HTR-8/SVneo (cell line): Measurements from ENCODE around the gene LYL1.

Source experiments
- DNase-seq: peaks from one replicate; pipeline ENCODE4 v3.0.0; 2011; ENCODE audit warnings: low spot score, mixed read lengths; ENCODE audit not compliant: insufficient read length
- FAIRE-seq: peaks from 2 replicates; lab custom pipeline; 2011; peaks lifted over from hg19 to GRCh38; lab: Jason Lieb, UNC

Gene LYL1

DNA sequence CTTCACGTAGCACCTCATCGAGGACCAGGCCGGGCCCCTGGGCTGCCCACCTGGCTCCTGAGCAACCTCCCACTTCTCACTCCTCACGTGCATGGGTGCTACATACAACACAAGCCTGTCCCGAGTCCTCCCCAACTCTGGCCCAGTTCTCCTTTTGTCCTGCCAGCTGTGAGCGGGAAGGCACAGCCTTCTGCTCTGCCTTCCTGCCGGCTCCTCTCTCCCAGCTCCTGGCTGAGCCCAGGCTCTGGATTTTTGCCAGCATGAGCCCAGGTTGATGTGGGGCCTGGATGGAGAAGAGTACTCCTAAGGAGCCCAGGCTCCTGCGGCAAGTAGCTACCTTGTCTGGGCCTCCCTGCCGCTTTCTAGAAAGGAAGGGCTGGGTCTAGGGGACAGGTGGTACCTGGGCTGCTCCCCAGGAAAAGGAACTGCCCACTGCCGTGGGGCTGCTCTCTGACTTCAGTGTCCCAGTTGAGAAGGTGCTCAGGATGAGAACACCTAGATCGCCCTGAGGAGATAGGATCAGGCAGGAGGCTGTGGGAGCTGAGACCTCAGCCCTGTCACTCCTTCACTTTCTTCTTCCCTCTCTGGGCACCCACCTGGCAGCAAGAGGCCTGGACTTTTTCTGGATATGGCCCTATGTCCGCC is 23.6 kb downstream of the LYL1 start:
- FAIRE-seq (no peak), DNase-seq (no peak)

DNA sequence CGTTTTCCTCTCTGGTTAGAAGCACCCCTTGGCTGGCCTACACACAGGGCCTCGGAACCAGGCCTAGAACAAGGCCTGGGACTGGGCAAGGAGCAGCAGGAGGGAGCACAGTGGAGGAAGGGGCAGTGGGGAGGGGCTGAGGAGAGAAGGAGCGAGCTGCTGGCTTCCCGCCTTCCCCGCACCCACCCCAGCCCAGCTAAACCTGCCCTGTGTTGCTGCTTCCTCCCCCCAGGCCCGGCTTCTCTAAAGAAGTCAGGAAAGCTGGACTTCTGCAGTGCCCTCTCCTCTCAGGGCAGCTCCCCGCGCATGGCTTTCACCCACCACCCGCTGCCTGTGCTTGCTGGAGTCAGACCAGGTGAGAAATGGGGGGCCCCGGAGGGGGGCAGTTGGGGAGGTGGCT is 24.3 kb downstream of the LYL1 start:
- DNase-seq (no peak), FAIRE-seq (no peak)

DNA sequence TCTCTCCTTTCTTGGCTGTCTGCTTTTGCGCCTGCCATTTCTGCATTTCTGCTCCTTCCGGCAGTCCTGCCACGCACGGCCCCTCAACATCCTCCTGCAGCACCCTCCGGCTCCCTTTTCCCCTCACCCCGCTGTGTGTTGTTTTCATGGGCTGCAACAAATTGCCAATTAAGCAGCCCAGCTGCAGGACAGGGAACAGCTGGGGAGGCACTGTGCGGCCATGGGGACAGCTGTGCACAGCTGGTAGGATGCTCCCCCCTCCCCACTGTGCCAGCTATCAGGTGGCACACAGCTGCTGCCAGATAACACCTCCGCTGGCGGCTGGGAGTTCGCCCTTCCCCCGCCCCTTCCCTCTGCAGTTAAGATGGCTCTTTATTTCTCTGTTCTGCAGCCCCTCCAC is 25.4 kb downstream of the LYL1 start:
- DNase-seq (no peak), FAIRE-seq (no peak)

DNA sequence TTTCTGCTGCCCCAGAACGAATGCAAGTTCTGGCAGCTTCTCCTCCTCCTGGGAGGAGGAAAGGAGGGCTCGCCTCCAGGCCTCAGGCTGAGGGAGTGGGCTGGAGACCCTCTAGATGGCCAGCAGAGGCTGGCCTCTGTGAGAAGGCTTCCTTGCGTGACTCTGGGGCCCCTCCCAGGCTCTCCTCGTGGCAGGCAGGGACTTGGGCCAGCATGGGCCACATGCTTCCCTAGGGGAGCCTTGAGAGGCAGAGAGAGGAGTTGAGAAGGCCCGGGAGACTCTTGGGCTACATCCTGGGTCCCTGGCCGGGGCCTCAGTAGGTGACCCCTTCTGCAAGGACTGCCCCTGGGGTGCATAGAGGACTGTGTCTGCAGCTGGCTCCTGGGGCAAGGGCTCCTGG is 25.9 kb downstream of the LYL1 start:
- FAIRE-seq, result no peak
- no peak for DNase-seq

DNA sequence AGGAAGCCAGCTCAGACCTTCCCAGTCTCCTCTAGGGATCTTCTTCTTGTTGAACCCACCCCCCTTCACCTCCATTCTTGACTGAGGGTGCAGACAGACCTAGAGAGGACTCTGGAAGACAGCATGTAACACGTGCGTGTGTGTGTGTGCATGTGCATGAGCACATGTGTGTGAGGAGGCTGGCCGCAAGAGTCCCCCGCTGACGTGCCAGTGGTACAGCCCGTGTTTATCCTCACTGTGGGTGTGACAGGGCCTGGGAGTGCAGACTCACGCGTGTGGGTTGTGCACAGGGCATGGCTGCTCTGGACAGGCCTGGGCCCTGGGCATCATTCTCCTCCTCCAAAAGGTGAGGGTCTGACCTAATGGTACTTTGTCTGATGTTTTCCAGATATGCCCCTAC is 26.3 kb downstream of the LYL1 start:
- FAIRE-seq (no peak), DNase-seq (no peak)

DNA sequence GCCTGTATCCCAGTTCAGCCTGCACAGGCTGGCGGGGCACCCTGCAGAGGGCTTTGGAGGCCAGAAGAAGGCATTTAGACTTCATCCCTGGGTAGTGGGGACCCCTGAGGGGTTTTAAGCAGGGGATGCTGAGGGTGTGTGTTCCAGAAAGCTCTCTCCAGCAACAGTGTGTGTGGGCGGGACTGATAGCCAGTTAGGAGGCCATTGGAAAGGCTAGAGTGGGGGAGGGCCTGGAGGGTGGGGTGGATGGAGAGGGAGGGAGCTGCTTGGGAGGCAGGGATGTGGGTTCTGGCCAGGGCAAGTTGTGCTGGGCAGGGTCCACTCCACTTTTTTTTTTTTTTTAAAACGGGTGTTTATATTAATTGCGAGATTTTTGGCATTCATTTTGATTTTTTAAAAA is 28.3 kb downstream of the LYL1 start:
- no peak for FAIRE-seq
- no peak for DNase-seq

DNA sequence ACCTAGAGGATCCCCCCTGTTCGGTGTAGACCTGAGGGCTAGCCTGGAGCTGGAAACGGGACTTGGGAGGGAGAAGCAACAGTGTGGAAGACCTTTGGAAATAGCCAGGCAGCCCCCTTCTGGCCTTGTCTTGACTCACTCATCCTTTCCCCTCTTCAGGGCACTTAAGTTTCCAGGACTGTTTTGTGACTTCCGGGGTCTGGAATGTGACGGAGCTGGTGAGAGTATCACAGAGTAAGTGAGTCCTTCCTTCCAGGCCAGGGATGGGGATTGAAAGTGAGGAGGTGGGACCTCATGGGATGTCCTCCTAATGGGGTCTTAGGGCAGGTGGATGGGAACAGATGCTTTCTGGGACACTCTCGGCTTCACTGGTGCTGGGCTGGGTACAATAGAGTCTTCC is 29.4 kb downstream of the LYL1 start:
- FAIRE-seq (no peak), DNase-seq (no peak)

DNA sequence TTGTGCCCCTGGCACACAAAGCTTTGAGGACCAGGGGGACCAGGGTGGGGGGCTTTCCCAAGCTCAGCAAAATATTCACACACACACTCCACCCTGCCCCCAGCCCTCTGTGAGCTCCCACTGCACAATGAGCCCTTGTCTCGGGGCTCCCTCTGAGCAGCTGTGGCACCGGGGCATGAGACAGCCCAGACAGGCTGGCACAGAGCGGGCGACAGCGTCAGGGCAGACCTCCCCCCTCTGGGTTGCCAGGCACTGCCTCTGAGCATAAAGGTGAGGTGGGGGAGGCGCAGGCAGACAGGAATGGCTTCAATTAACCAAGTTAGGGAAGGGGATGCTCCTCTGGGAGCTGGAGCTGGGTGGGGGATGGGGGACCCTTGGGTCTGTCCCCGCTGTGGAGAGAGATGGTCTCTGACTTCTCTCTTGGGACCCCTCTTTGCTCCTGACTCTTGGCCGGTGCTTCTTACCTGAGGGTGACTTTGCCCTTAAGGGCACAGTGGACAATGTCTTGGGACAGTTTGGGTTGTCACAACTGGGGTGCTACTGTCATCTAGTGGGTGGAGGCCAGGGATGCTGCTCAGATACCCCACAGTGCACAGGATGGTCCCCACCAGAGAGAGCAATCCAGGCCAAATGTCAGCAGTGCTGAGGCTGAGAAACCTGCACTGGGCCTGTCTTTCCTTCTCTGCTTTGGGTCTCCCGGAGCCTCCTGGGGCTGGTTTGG is 30.3 kb downstream of the LYL1 start:
- DNase-seq, result no peak
- no peak for FAIRE-seq

DNA sequence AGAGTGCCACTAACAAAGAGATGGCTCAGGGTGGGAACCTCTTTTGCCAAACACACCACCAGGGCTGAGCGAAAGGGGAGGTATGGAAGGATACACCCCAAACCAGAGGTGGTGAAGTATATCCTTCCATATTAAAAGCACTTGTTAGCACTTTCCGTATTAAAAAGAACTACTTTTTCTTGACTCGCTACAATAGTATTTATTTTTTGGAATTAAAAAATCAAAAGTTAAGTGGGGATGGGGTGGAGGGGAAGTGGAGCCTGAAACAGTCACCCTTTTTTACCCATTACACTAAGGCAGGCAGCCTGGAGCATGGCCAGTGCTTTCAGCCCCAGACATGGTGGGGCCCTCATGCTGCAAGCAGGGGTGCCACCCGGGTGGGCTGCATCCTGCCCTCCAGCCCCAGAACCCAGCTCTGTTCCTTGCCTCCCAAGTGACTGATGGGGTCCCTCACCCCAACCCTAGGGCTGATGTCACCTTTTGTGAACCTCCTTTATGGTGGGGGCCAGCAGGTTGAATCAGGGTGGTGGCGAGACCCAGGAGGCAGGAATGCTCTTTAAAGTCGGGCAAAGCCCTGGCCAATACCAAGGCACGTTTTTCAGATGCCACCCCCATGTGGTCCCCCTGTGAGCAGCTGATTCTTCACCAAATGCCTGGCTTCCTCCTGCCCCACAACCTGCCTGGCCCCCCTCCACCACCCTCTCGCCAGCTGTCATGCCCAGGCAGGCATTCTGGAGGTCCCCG is 31.0 kb downstream of the LYL1 start:
- DNase-seq, result no peak
- FAIRE-seq, result no peak

DNA sequence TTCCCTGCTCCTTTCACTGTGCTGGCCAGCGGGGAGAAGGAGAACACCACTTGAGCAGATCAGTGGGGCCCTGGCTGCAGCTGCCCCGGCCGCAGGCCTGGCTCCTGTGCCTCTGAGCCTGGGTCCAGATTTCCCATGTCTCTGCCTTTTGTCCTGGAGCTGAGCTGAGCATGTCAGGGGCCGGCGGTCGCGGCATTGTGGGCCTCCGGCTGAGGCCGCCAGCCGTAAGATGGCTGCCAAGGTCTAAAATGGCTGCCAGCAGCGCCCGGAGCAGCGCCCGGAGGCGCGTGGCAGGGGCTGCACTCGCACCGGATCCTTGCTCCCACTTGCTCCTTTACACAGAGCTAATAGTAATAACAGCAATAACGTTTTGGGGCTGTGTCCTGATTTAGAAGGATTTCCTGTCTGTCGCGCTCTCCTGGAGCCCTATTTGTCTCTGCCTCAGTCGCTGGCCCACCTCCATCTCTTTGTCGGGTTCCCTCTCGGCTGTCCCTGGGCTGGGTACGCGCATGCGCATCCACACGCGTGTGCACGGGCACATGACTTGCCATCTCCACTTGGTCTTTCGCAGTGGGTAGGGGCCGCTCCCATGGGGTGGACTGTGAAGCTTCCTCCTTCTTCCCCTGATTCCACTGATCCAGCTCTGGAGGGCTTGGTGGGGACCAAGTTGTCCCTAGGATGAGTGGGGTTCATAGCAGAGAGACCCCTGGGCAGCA is 32.1 kb downstream of the LYL1 start:
- FAIRE-seq, result no peak
- DNase-seq, result no peak

DNA sequence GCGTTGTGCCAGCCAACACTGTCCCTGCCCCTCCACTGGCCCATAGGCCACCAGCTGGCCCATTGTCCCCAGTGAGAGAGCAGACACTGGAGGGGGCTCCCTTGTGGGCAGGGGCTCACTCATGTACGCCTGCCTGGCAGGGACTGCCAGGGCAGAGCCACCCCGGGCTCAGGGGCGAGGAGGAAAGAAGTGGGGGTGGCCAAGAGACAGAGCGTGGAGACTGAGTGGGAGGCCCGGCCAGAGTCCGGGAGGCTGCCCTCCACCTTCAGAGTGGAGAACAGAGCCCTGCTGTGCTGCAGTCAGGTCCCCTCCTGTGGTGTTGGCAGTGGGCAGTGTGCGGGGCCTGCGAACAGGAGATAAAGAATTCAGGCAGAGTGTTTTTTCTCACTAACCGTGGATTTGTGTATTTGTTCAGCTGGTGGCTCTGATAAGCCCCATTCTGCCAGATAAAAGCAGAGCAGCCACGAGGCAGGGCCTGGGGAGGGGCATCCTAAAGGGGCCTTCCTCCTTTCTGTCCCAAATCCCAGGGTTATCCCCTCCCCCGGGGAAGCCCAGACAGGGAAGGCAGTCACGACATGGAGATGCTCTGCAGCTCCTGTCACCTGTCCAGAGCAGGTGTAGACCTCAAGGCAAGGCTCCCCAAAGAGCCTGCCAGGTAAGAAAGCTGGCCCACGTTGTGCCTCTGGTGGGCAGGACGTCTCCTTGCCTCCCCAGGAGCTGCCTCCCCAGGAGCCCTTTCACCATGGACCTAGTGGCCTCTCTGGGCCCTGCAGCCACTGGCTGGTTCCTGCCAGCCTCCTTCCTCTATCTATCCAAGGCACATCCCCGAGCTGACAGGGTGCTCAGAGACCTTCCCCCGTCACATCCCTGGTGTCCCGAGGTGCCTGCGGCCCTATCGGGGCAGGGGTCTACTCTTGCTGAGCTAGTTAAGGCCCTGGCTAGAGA is 33.0 kb downstream of the LYL1 start:
- no peak for FAIRE-seq
- no peak for DNase-seq

DNA sequence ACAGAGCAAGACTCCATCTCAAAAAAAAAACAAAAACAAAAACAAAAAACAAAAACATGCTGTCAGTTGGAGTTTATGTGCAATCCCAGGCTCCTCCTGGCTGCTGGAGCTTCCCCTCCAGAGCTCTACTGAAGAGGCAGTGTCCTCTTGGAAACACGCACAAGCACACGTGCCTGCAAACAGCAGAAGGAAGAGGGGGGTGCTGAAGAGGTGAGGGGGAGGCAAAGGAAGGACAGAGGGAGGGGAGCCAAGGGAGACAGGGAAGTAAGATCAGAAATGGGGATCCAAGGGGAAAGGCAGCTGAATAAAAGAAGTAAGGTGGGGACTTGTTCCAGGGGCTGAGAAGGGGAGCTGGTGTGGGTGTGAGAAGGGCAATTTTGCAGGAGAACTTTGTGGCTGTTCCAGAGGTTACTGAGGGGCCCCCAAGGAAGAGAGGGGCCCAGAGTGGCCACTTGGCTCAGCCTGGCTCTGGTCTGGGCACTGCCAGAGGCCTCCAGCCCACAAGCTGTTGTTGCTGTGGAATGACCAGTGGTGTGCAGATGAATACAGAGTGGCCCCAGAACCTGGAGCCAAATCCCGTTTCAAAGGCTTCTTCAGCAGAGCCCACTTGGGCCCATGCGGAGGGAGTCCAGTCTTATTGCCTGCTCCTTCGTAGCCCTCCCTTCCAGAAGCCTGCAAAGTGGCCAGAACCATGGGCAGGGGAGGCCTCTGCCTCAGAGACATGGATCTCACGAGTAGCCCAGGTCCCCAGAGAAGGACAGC is 34.4 kb downstream of the LYL1 start:
- DNase-seq (no peak), FAIRE-seq (no peak)

DNA sequence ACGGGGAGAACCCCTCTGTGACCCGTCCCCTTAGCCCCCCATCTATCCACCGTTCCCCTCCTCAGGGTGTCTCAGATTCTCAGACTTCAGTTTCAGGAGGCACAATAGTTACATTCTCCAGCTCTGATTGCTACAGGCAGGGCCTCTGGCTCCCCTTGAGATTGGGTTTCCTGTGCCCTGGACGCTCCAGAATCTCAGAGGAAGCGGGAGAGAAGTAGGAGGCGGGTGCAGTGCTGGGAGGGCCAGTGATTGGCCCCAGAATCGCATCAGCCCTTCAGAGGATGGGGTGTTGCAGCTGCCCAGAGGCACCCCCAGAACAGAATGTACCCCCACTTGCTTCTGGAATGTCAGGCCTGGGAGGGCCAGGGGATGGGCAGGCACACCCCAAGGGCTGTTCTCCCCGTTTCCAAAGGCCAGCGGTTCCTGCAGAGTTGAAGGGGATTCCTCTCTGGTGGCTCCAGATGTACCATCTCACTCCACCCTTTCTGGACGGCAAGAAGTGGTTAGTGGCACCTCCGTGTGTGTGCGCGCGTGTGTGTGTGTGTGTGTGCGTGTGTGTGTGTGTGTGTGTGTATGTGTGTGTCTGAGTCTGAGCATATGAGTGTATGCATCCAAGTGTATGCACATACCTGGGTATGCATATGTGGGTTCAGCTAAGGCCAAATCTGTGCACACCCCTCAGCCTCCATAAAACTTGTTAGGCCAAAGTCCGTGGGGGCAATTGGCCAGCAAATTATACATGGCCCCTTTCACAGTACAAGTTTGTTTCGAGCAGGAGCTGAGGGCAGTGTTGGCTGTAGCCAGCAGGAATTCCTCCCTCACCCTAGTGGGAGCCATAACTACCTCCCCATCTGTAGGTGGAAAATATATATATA is 35.5 kb downstream of the LYL1 start:
- FAIRE-seq (peak; percentile 54), DNase-seq (no peak)

DNA sequence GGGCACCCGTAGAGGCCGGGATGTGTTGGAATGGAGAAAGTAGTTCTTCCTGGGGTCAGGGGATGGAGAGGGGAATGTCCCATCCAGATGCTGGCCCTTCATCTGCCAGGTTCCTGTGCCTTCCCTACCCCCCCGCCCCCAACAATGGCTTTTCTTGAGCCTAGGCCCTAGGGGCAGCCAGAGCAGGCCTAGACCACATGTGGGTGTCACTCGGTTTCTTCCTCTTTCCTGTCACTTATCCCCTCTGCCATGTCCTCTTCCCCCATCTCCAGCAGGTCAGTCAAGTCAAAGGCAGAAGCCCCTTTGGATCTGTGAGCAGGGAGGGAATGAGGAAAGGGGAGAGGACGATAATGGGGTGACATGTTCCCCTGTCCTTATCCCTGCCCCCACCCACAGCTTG is 36.4 kb downstream of the LYL1 start:
- no peak for FAIRE-seq
- no peak for DNase-seq

DNA sequence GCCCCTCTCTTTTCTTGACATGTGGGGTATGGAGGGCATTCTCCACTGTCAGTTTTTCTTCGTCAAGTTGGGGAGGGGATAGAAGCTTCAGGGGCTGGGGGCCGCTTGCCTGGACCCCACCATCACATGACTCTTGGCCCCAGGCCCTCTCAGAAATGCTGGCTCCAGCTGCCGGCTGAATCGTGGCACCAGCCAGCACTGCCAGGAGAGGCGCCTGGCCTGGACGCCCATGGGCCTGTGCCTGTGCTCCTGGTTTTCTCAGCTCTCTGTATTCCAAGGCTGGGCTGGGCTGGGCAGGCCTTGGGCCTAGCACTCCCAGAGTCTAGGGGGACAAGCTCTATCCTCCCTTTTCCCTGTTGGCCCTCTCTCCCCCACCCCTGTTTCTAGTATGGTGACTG is 38.6 kb downstream of the LYL1 start:
- no peak for FAIRE-seq
- DNase-seq, result no peak

DNA sequence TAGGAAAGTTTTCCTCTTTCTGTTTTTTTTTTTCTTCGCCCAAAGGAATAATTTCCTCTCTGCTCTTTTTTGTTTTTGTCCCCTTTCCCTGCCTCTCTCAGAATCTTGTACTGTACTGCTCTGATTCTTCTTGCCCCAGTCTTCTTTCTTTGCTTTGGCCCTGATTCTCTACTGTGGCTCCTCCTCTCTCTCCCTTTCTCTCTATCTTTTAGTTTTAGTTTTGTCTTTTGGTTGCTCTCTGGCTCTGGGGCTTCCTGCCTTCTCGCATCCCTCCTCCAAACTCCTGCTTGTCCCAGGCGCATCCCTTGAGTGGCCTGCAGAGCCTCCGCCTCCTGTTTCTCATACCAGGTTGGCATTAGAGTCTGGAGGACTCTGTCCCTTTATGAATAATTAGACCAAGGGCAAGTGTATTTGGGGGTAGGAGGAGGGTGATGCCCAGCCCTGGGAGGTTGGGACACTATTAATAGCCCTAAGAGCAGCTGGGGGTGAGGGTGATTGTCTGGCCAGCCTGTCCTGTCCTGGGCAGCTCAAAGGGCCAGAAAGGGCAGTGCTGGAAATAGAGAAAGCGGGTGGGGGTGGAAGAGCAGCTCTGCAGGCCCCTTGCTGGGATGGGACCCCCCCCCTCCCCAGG is 39.1 kb downstream of the LYL1 start:
- FAIRE-seq (no peak), DNase-seq (no peak)

DNA sequence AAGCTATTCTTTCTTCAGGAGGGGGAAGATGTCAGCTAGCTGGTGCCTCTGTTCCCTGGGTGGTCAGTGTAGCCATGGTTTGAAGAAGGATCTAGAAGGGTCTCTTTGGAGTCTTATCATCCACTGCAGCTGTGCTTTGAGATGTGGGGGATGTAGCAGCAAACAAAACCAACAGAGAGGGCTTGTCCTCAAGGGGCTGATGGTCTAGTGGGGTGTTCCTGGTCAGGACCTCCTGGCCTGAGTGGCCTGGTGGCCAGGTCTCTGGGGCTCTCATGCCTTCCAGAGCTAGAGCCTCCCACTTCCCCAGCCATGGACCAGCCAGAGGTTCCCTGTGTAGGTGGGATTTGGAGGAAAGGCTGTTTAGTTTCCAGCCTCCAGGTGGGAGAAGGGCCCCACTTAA is 40.3 kb downstream of the LYL1 start:
- FAIRE-seq, result no peak
- DNase-seq, result no peak
